Fibroblast of pulmonary artery (primary cell): ENCODE measurements around the gene SCN9A.
"Not testable (repeated sequence)": the region's sequence is repeated elsewhere in the genome, so short reads cannot be mapped to it uniquely, and the experiment has no call there.

Experiments
- DNase-seq: peaks from one replicate; pipeline ENCODE4 v3.0.0-alpha.2; 2010; ENCODE audit warnings: low read depth
- H3K4me3 ChIP-seq: replicated peaks from 2 replicates; pipeline ENCODE4 v1.5.1; 2011; ENCODE audit warnings: low read depth, mild to moderate bottlenecking, control low read depth, low read length, moderate library complexity
- CTCF ChIP-seq: IDR thresholded peaks from 2 replicates; pipeline ENCODE4 v1.5.1; 2011; ENCODE audit warnings: mild to moderate bottlenecking, control low read depth, low read length, inconsistent platforms; ENCODE audit errors: missing control alignments

The SCN9A gene

DNA sequence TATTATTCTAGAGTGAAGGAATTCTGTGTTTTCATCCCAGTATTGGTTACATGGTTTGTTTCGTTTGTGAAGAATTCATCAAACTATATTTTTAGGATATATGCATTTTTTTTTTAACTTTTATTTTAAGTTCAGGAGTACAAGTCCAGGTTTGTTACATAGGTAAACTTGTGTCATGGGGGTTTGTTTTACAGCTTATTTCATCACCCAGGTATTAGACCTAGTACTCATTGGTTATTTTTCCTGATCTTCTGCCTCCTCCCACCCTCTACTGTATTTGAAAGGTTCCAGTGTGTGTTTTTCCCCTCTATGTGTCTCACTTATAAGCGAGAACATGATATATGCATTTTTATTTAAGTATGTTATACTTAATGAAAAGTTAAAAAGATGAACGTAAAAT, 47.6 kb downstream of the SCN9A start:
- TF ChIP-seq CTCF = no peak
- DNase-seq = no peak
- H3K4me3 ChIP-seq = no peak overlapping the region

DNA sequence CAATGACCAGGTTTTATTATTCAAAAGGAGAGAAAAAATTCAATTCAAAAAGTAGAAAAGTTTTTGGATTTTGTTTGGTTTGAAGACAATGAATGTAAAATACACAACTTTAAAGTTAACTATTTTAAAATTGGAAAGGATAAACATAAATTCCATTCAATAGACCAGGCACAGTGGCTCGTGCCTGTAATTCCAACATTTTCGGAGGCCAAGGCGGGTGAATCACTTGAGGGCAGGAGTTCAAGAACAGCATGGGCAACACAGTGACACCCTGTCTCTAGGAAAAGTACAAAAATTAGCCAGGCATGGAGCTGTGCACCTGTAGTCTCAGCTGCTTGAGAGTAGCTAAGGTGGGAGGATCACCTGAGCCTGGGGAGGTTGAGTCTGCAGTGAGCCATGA, 54.7 kb downstream of the SCN9A start:
- TF ChIP-seq CTCF = no peak

GRCh38 chr2:166314022-166314759, 61.6 kb downstream of the SCN9A start:
- no peak for TF ChIP-seq CTCF
- DNase-seq = peak; percentile 66
- H3K4me3 ChIP-seq = no peak overlapping the region

More for the DNA sequence above, 54.7 kb downstream of the SCN9A start:
- DNase-seq = no peak
- H3K4me3 ChIP-seq = no peak overlapping the region

DNA sequence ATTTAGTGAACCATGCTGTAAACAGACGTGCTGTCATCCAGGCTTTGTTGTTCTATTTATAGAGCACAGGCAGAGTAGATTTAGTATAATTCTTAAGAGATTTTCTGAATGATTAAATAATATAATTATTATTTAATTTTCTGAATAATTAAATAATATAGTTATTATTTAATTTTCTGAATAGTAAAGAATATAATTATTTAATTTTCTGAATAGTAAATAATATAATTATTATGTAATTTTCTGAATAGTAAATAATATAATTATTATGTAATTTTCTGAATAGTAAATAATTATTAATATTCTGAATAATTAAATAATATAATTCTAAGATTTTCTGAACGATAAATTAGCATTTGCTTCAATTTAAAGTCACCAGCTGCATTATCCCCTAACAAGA, 62.9 kb downstream of the SCN9A start:
- H3K4me3 ChIP-seq, DNase-seq: not testable (repeated sequence)

- no peak for DNase-seq
- TF ChIP-seq CTCF = no peak
Measured at GRCh38 chr2:166307326-166307725, 68.4 kb downstream of the SCN9A start.

GRCh38 chr2:166304656-166305055, 71.1 kb downstream of the SCN9A start:
- TF ChIP-seq CTCF = no peak
- no peak for DNase-seq
- H3K4me3 ChIP-seq = no peak overlapping the region

More at GRCh38 chr2:166307326-166307725, 68.4 kb downstream of the SCN9A start:
- no peak overlapping the region for H3K4me3 ChIP-seq

GRCh38 chr2:166302036-166302435, 73.7 kb downstream of the SCN9A start:
- no peak for TF ChIP-seq CTCF
- no peak for DNase-seq
- no peak overlapping the region for H3K4me3 ChIP-seq
